ENCODE measurements around the gene ASIC2.

The ASIC2 gene

GRCh38 chr17:32964541-32964940 lies 328.6 kb downstream of the ASIC2 start:
- DNase-seq: no peak
